NB4 (cell line): ENCODE measurements around the gene DRD2.

ENCODE experiments used
- DNase-seq: peaks from one replicate; pipeline ENCODE4 v3.0.0; 2010; ENCODE audit warnings: low read depth
- H3K4me3 ChIP-seq: one replicate; pipeline ENCODE4 v1.5.1; 2011; ENCODE audit warnings: mild to moderate bottlenecking, low read depth, low read length, moderate library complexity
- CTCF ChIP-seq: IDR thresholded peaks from one replicate; pipeline ENCODE4 v1.5.1; 2012; ENCODE audit warnings: low read depth, low read length
- MAX ChIP-seq: IDR thresholded peaks from 2 replicates; pipeline ENCODE4 v1.6.1; 2011; ENCODE audit warnings: low read depth, low read length
- MYC ChIP-seq: IDR thresholded peaks from 2 replicates; pipeline ENCODE4 v1.6.1; 2011; ENCODE audit warnings: low read depth, low read length
- POLR2A ChIP-seq: IDR thresholded peaks from 2 replicates; pipeline ENCODE4 v1.6.1; 2011; ENCODE audit warnings: mild to moderate bottlenecking; ENCODE audit not compliant: insufficient read length; ENCODE audit errors: extremely low read depth

DRD2 gene

GRCh38 chr11:113373981-113374560 lies 101.1 kb downstream of the DRD2 start:
- no peak overlapping the region for H3K4me3 ChIP-seq
- no peak for DNase-seq
- TF ChIP-seq POLR2A = no peak
- no peak for TF ChIP-seq CTCF
- no peak for TF ChIP-seq MYC
- TF ChIP-seq MAX = no peak

GRCh38 chr11:113373306-113373705 lies 101.9 kb downstream of the DRD2 start:
- H3K4me3 ChIP-seq = no peak overlapping the region
- DNase-seq = no peak
- TF ChIP-seq MYC = no peak
- TF ChIP-seq CTCF = no peak
- no peak for TF ChIP-seq POLR2A
- no peak for TF ChIP-seq MAX

GRCh38 chr11:113372309-113372708 lies 102.9 kb downstream of the DRD2 start:
- H3K4me3 ChIP-seq = no peak overlapping the region
- DNase-seq = no peak
- no peak for TF ChIP-seq POLR2A
- TF ChIP-seq CTCF = no peak
- TF ChIP-seq MAX = no peak
- no peak for TF ChIP-seq MYC

GRCh38 chr11:113370634-113371033 lies 104.6 kb downstream of the DRD2 start:
- TF ChIP-seq MAX (no peak), CTCF (no peak), MYC (no peak), POLR2A (no peak)
- no peak overlapping the region for H3K4me3 ChIP-seq
- DNase-seq = no peak

GRCh38 chr11:113369411-113369810 lies 105.8 kb downstream of the DRD2 start:
- no peak for TF ChIP-seq MAX
- TF ChIP-seq CTCF = no peak
- TF ChIP-seq MYC = no peak
- TF ChIP-seq POLR2A = no peak
- H3K4me3 ChIP-seq = no peak overlapping the region
- DNase-seq = no peak

- no peak overlapping the region for H3K4me3 ChIP-seq
- no peak for TF ChIP-seq POLR2A
- no peak for TF ChIP-seq CTCF
- TF ChIP-seq MYC = no peak
- no peak for TF ChIP-seq MAX
- DNase-seq = no peak
Measured at GRCh38 chr11:113365895-113366294, 109.3 kb downstream of the DRD2 start.
